T-helper 2 cell treated with Interferon-gamma antibody and Interleukin-4, amounts not matched to agents 100 ng/mL and 5 ng/mL, for 36 hours (primary cell): ENCODE results near the gene MTMR3. TPM values are rescaled to one million over a fixed set of nuclear protein-coding genes. Genes with fewer than 3 reads are reported as not detected.

Experiments used
- total RNA-seq: library from RNA; stranded (reverse); gene quantifications from 2 replicates; pipeline ENCODE4 v1.2.3, GENCODE V29; 2022

The MTMR3 gene
- total RNA-seq, 1 donor from 2014 or later = 27.8 TPM

Other genes starting within 250 kb of the MTMR3 start
- gene CABP7, start 163.2 kb upstream of the MTMR3 start, total RNA-seq = 0.05 TPM in 1 of 2 replicates, not detected in the other
- gene ZMAT5, start 116.2 kb upstream of the MTMR3 start, total RNA-seq = 20.8 and 22.9 TPM in 2 replicates
- gene UQCR10, start 115.8 kb upstream of the MTMR3 start, total RNA-seq = 88.5 and 93.5 TPM in 2 replicates
- 87.7 and 88.8 TPM in 2 replicates for gene ASCC2, start 44.9 kb upstream of the MTMR3 start, total RNA-seq
- gene HORMAD2, start 197.3 kb downstream of the MTMR3 start, total RNA-seq = 0.45 and 0.98 TPM in 2 replicates